Muscle of arm (tissue), 14 donors: ENCODE data around the gene SH3GL1. TPM values are rescaled to one million over a fixed set of nuclear protein-coding genes. Genes with fewer than 3 reads are reported as not detected.
A peak's percentile ranks its signal among the peaks of the same experiment; 100 is the strongest.

Experiments
- DNase-seq: peaks from one replicate; pipeline ENCODE4 v3.0.0-alpha.2; 2013
- long read RNA-seq, 11 donors: transcript quantifications; one replicate each; lab custom pipeline, GENCODE V29; 2026
- polyA plus RNA-seq, 12 donors: library from polyadenylated mRNA; unstranded; fragments of 120-200 nt; gene quantifications; one replicate each; pipeline ENCODE4 v1.2.1, GENCODE V29; 2013; ENCODE audit not compliant: insufficient read length in 12 of 12

SH3GL1 gene
- 10 to 100 TPM in 11 of 12 donors, not detected in 1; 41.2 to 79.6 (median 56.0) TPM for polyA plus RNA-seq
- long read RNA-seq, donor 1, transcript SH3GL1-201 (10 exons, 2,516 nt) = major isoform, 26 of 96 reads
- long read RNA-seq, donor 1, partial matches to known transcripts = 70 of 96 reads
- long read RNA-seq, donor 1, other reads (novel, unspliced or antisense) = 0 of 96 reads
- long read RNA-seq, donor 2, transcript SH3GL1-201 (10 exons, 2,516 nt) = major isoform, 21 of 21 reads
- long read RNA-seq, donor 2, partial matches to known transcripts = 0 of 21 reads
- long read RNA-seq, donor 2, other reads (novel, unspliced or antisense) = 0 of 21 reads
- long read RNA-seq, donor 3, transcript SH3GL1-201 (10 exons, 2,516 nt) = major isoform, 7 of 7 reads
- long read RNA-seq, donor 3, partial matches to known transcripts = 0 of 7 reads
- long read RNA-seq, donor 3, other reads (novel, unspliced or antisense) = 0 of 7 reads
- long read RNA-seq, donor 4, transcript SH3GL1-201 (10 exons, 2,516 nt) = major isoform, 7 of 7 reads
- long read RNA-seq, donor 4, partial matches to known transcripts = 0 of 7 reads
- long read RNA-seq, donor 4, other reads (novel, unspliced or antisense) = 0 of 7 reads
- long read RNA-seq, donor 5, transcript SH3GL1-201 (10 exons, 2,516 nt) = major isoform, 25 of 25 reads
- long read RNA-seq, donor 5, partial matches to known transcripts = 0 of 25 reads
- long read RNA-seq, donor 5, other reads (novel, unspliced or antisense) = 0 of 25 reads
- long read RNA-seq, donor 6, transcript SH3GL1-201 (10 exons, 2,516 nt) = major isoform, 16 of 16 reads
- long read RNA-seq, donor 6, partial matches to known transcripts = 0 of 16 reads
- long read RNA-seq, donor 6, other reads (novel, unspliced or antisense) = 0 of 16 reads
- long read RNA-seq, donor 7, transcript SH3GL1-201 (10 exons, 2,516 nt) = major isoform, 8 of 21 reads
- long read RNA-seq, donor 7, partial matches to known transcripts = 13 of 21 reads
- long read RNA-seq, donor 7, other reads (novel, unspliced or antisense) = 0 of 21 reads
- long read RNA-seq, donor 8, transcript SH3GL1-201 (10 exons, 2,516 nt) = major isoform, 22 of 22 reads
- long read RNA-seq, donor 8, partial matches to known transcripts = 0 of 22 reads
- long read RNA-seq, donor 8, other reads (novel, unspliced or antisense) = 0 of 22 reads
- long read RNA-seq, donor 9, transcript SH3GL1-201 (10 exons, 2,516 nt) = major isoform, 6 of 6 reads
- long read RNA-seq, donor 9, partial matches to known transcripts = 0 of 6 reads
- long read RNA-seq, donor 9, other reads (novel, unspliced or antisense) = 0 of 6 reads
- long read RNA-seq, donor 10, transcript SH3GL1-201 (10 exons, 2,516 nt) = major isoform, 24 of 25 reads
- long read RNA-seq, donor 10, partial matches to known transcripts = 0 of 25 reads
- long read RNA-seq, donor 10, other reads (novel, unspliced or antisense) = 0 of 25 reads
- long read RNA-seq, donor 11, transcript SH3GL1-201 (10 exons, 2,516 nt) = major isoform, 20 of 20 reads
- long read RNA-seq, donor 11, partial matches to known transcripts = 0 of 20 reads
- long read RNA-seq, donor 11, other reads (novel, unspliced or antisense) = 0 of 20 reads

- peak; percentile 93 for DNase-seq
These were observed at the start of gene SH3GL1 for GRCh38 chr19:4400135-4400936. Gene SH3GL1, minus strand, starts transcription at chr19:4400547. Its CDS starts 179 bp downstream, at chr19:4400368.

- DNase-seq = no peak
These were observed 49.3 kb upstream of the SH3GL1 start for GRCh38 chr19:4449639-4450028.

- no peak for DNase-seq
These were observed 48.8 kb upstream of the SH3GL1 start for GRCh38 chr19:4449022-4449638.

- no peak for DNase-seq
These were observed 48.0 kb upstream of the SH3GL1 start for GRCh38 chr19:4448147-4448985.

GRCh38 chr19:4447327-4448146 lies 47.2 kb upstream of the SH3GL1 start:
- DNase-seq = no peak

GRCh38 chr19:4446704-4447200 lies 46.4 kb upstream of the SH3GL1 start:
- no peak for DNase-seq

GRCh38 chr19:4445963-4446703 lies 45.8 kb upstream of the SH3GL1 start:
- no peak for DNase-seq

- DNase-seq = no peak
These were observed 44.7 kb upstream of the SH3GL1 start for GRCh38 chr19:4444765-4445741.

- DNase-seq = no peak
These were observed 43.8 kb upstream of the SH3GL1 start for GRCh38 chr19:4443966-4444764.

- DNase-seq = no peak
These were observed 42.8 kb upstream of the SH3GL1 start for GRCh38 chr19:4443188-4443587.

- no peak for DNase-seq
These were observed 42.4 kb upstream of the SH3GL1 start for GRCh38 chr19:4442819-4443146.

GRCh38 chr19:4441994-4442818 lies 41.9 kb upstream of the SH3GL1 start:
- no peak for DNase-seq

GRCh38 chr19:4439243-4439642 lies 38.9 kb upstream of the SH3GL1 start:
- no peak for DNase-seq

GRCh38 chr19:4437103-4437502 lies 36.8 kb upstream of the SH3GL1 start:
- DNase-seq = no peak
